Kidney (tissue), 22 donors: ENCODE results near the gene TRMT6. TPM values are rescaled to one million over a fixed set of nuclear protein-coding genes. Genes with fewer than 3 reads are reported as not detected.

Experiments
- DNase-seq, 5 donors: peaks; one replicate each; pipeline ENCODE4 v3.0.0-alpha.2; 2013 to 2020
- FAIRE-seq: peaks from 2 replicates; lab custom pipeline; 2012; peaks lifted over from hg19 to GRCh38; lab: Jason Lieb, UNC
- H3K27ac ChIP-seq, 2 donors: one replicate each; pipeline ENCODE4 v1.7.0; 2013; ENCODE audit warnings: low read depth in 2 of 2, low read length in 2 of 2, inconsistent platforms in 1 of 2
- H3K27me3 ChIP-seq: one replicate; pipeline ENCODE4 v1.7.1; 2013; ENCODE audit warnings: low read length, inconsistent platforms; ENCODE audit not compliant: control insufficient read depth, insufficient read depth
- H3K36me3 ChIP-seq, 3 donors: one replicate each; pipeline versions ENCODE4 v1.7.0 to v1.7.1; 2013; ENCODE audit warnings: low read length in 3 of 3, control low read depth in 1 of 3, inconsistent platforms in 1 of 3; ENCODE audit not compliant: insufficient read depth in 3 of 3, control insufficient read depth in 2 of 3
- H3K4me1 ChIP-seq, 3 donors: one replicate each; pipeline versions ENCODE4 v1.7.0 to v1.7.1; 2013; ENCODE audit warnings: low read length in 3 of 3, inconsistent platforms in 1 of 3, low read depth in 1 of 3; ENCODE audit not compliant: control insufficient read depth in 2 of 3, insufficient read depth in 2 of 3
- H3K4me3 ChIP-seq, 3 donors: one replicate each; pipeline versions ENCODE4 v1.7.0 to v1.8.1; 2013; ENCODE audit warnings: low read length in 3 of 3, control low read depth in 1 of 3, inconsistent platforms in 1 of 3
- H3K9ac ChIP-seq, 3 donors: one replicate each; pipeline versions ENCODE4 v1.7.0 to v1.7.1; 2013; ENCODE audit warnings: low read length in 3 of 3, control low read depth in 1 of 3, inconsistent platforms in 1 of 3
- H3K9me3 ChIP-seq, 3 donors: one replicate each; pipeline versions ENCODE4 v1.7.0 to v1.7.1; 2013; ENCODE audit warnings: low read length in 3 of 3, control low read depth in 1 of 3, inconsistent platforms in 1 of 3; ENCODE audit not compliant: control insufficient read depth in 2 of 3, insufficient read depth in 1 of 3
- CTCF ChIP-seq: IDR thresholded peaks from 3 replicates; pipeline ENCODE4 v1.5.1; 2012; ENCODE audit warnings: mild to moderate bottlenecking, moderate library complexity, borderline replicate concordance; ENCODE audit not compliant: insufficient read depth; ENCODE audit errors: extremely low read depth
- intact Hi-C: fragments of 100-400 bp; cut with DNase I; formaldehyde crosslinking; loops from one replicate; pipeline ENCODE4 v1.11.1; 2022
- long read RNA-seq, 10 donors: library from polyadenylated mRNA in 1 of 10; unstranded in 1 of 10; transcript quantifications; one replicate each; pipeline ENCODE4 v2.0.0 and lab custom pipeline, GENCODE V29; 2021 to 2026
- polyA plus RNA-seq: library from polyadenylated mRNA; stranded (reverse); fragments of 350-450 nt; fragmentation: Illumina TruSeq; extraction: RNeasy Lipid Tissue Mini Kit (QIAGEN cat#74804); gene quantifications from one replicate; pipeline ENCODE4 v1.2.3, GENCODE V29; 2014; ENCODE audit warnings: low read depth, low replicate concordance; ENCODE audit not compliant: insufficient read depth
- total RNA-seq: library from RNA; stranded (reverse); fragmentation: NEBNext Ultra II Directional; extraction: Animal tissue kit (Norgen Biotek cat#: 25700); gene quantifications from one replicate; pipeline ENCODE4 v1.2.1, GENCODE V29; 2021
- donor health status: control.
- donor health status: control.
- donor health status: control.
- donor health status: control.
- donor health status: control.
- donor health status: DM: yes; HTN: yes; CAD: no.
- donor health status: Normal renal cell carcinoma (clear cell type).

Gene TRMT6
- total RNA-seq (12.3 TPM), polyA plus RNA-seq (9.1 TPM)
- long read RNA-seq, donor 1: 0 reads
- long read RNA-seq, donor 2, partial matches to known transcripts: 6 of 6 reads
- long read RNA-seq, donor 2, other reads (novel, unspliced or antisense): 0 of 6 reads
- long read RNA-seq, donor 3, partial matches to known transcripts: 11 of 11 reads
- long read RNA-seq, donor 3, other reads (novel, unspliced or antisense): 0 of 11 reads
- long read RNA-seq, donor 4, partial matches to known transcripts: 0 of 2 reads
- long read RNA-seq, donor 4, other reads (novel, unspliced or antisense): 0 of 2 reads
- long read RNA-seq, donor 5: 0 reads
- long read RNA-seq, donor 6, partial matches to known transcripts: 16 of 18 reads
- long read RNA-seq, donor 6, other reads (novel, unspliced or antisense): 0 of 18 reads
- long read RNA-seq, donor 7, transcript TRMT6-201 (11 exons, 2,327 nt): major isoform, 7 of 15 reads
- long read RNA-seq, donor 7, partial matches to known transcripts: 7 of 15 reads
- long read RNA-seq, donor 7, other reads (novel, unspliced or antisense): 0 of 15 reads
- long read RNA-seq, donor 8: 0 reads
- long read RNA-seq, donor 9, partial matches to known transcripts: 6 of 7 reads
- long read RNA-seq, donor 9, other reads (novel, unspliced or antisense): 0 of 7 reads
- long read RNA-seq, donor 10, partial matches to known transcripts: 7 of 8 reads
- long read RNA-seq, donor 10, other reads (novel, unspliced or antisense): 0 of 8 reads

GRCh38 chr20:5950271-5951031, at the start of gene TRMT6, which contains the start of gene MCM8:
Gene TRMT6 (minus strand): TSS chr20:5950533. CDS start chr20:5950405, 128 bp downstream.
Gene MCM8 (plus strand): TSS chr20:5950652. CDS start chr20:5952016, 1,364 bp downstream.
- peaks cover 0 to 9% (median 4%) of the 10 kb centered on the region in 3 donors for H3K36me3 ChIP-seq
- DNase-seq (peak; percentile 96 to 99 (median 98)), FAIRE-seq (peak; percentile 82)
- H3K27me3 ChIP-seq: no peaks in the 10 kb centered on the region
- no peaks in the 10 kb centered on the region for H3K9me3 ChIP-seq
- peak within 1 kb of the TSS; percentile 91 to 96 (median 95) for H3K4me3 ChIP-seq
- TF ChIP-seq CTCF: no peak
- peak within 1 kb of the TSS; percentile 72 to 90 (median 77) for H3K9ac ChIP-seq
- intact Hi-C loops: no loop called here
- H3K27ac ChIP-seq: peak within 1 kb of the TSS; percentile 8 to 47
- peaks cover 0 to 13% (median 3%) of the 10 kb centered on the region in 3 donors for H3K4me1 ChIP-seq

- no peak for DNase-seq
- no peaks in the 10 kb centered on the region for H3K9me3 ChIP-seq
- H3K27me3 ChIP-seq: no peaks in the 10 kb centered on the region
- no peak for FAIRE-seq
- no peak overlapping the region for H3K27ac ChIP-seq
- intact Hi-C loops: no loop called here
- no peak overlapping the region for H3K4me3 ChIP-seq
- no peaks in the 10 kb centered on the region for H3K4me1 ChIP-seq
- TF ChIP-seq CTCF: no peak
- peaks cover 0 to 3% (median 0%) of the 10 kb centered on the region in 3 donors for H3K36me3 ChIP-seq
- H3K9ac ChIP-seq: no peak overlapping the region
Observed at GRCh38 chr20:5999783-6000182, 49.5 kb upstream of the TRMT6 start.

GRCh38 chr20:5996765-5997164, 46.4 kb upstream of the TRMT6 start:
- H3K36me3 ChIP-seq: peaks cover 0 to 3% (median 0%) of the 10 kb centered on the region in 3 donors
- H3K9me3 ChIP-seq: no peaks in the 10 kb centered on the region
- H3K4me3 ChIP-seq: no peak overlapping the region
- peaks cover 0 to 8% (median 0%) of the 10 kb centered on the region in 3 donors for H3K4me1 ChIP-seq
- no peak overlapping the region for H3K27ac ChIP-seq
- FAIRE-seq: no peak
- no peak for TF ChIP-seq CTCF
- no peak overlapping the region for H3K9ac ChIP-seq
- H3K27me3 ChIP-seq: no peaks in the 10 kb centered on the region
- intact Hi-C loops: no loop called here
- peak in 1 of 5 donors; percentile 12 for DNase-seq
